HL-60 (cell line): ENCODE data around the gene SMURF1.

ENCODE experiments used
- DNase-seq, 2 experiments: peaks; one replicate each; pipeline ENCODE4 v3.0.0-alpha.2; 2010 to 2020; ENCODE audit warnings: low read depth in 1 of 2, low spot score in 1 of 2
- H3K27ac ChIP-seq: fragments of 250-450 bp; sonication (Bioruptor Pico); replicated peaks from 2 replicates; pipeline ENCODE4 v1.5.1; 2020; ENCODE audit warnings: mild to moderate bottlenecking, moderate library complexity
- H3K27me3 ChIP-seq: fragments of 250-450 bp; sonication (Bioruptor Pico); 2 replicates; pipeline ENCODE4 v1.5.1; 2021; ENCODE audit warnings: mild to moderate bottlenecking, moderate library complexity; ENCODE audit not compliant: insufficient read depth, poor library complexity, severe bottlenecking
- H3K4me3 ChIP-seq: replicated peaks from 2 replicates; pipeline ENCODE4 v1.5.1; 2011; ENCODE audit warnings: mild to moderate bottlenecking, control low read depth, low read length; ENCODE audit not compliant: insufficient read depth
- CTCF ChIP-seq: IDR thresholded peaks from one replicate; pipeline ENCODE4 v1.5.1; 2011; ENCODE audit warnings: low read length, control low read depth, inconsistent platforms; ENCODE audit not compliant: insufficient read depth
- GABPA ChIP-seq: IDR thresholded peaks from 2 replicates; pipeline ENCODE4 v1.6.1; 2012; ENCODE audit warnings: low read depth
- POLR2AphosphoS5 ChIP-seq: IDR thresholded peaks from 2 replicates; pipeline ENCODE4 v1.6.1; 2012; ENCODE audit warnings: low read depth
- SPI1 ChIP-seq: IDR thresholded peaks from 2 replicates; pipeline ENCODE4 v1.6.1; 2012; ENCODE audit warnings: low read depth, mild to moderate bottlenecking, borderline replicate concordance
- TF ChIP-seq, protein P1 (sequence below): IDR thresholded peaks from 2 replicates; pipeline ENCODE4 v1.6.1; 2012; ENCODE audit warnings: low read depth; ENCODE audit not compliant: insufficient replicate concordance

The SMURF1 gene

GRCh38 chr7:99133766-99134564 lies 9.9 kb downstream of the SMURF1 start:
- Histone ChIP-seq H3K27me3 (no peaks in the 10 kb centered on the region), H3K4me3 (no peak overlapping the region), H3K27ac (no peak overlapping the region)
- TF ChIP-seq POLR2AphosphoS5 (no peak), CTCF (no peak), GABPA (no peak), SPI1 (no peak)
- TF ChIP-seq, protein P1, sequence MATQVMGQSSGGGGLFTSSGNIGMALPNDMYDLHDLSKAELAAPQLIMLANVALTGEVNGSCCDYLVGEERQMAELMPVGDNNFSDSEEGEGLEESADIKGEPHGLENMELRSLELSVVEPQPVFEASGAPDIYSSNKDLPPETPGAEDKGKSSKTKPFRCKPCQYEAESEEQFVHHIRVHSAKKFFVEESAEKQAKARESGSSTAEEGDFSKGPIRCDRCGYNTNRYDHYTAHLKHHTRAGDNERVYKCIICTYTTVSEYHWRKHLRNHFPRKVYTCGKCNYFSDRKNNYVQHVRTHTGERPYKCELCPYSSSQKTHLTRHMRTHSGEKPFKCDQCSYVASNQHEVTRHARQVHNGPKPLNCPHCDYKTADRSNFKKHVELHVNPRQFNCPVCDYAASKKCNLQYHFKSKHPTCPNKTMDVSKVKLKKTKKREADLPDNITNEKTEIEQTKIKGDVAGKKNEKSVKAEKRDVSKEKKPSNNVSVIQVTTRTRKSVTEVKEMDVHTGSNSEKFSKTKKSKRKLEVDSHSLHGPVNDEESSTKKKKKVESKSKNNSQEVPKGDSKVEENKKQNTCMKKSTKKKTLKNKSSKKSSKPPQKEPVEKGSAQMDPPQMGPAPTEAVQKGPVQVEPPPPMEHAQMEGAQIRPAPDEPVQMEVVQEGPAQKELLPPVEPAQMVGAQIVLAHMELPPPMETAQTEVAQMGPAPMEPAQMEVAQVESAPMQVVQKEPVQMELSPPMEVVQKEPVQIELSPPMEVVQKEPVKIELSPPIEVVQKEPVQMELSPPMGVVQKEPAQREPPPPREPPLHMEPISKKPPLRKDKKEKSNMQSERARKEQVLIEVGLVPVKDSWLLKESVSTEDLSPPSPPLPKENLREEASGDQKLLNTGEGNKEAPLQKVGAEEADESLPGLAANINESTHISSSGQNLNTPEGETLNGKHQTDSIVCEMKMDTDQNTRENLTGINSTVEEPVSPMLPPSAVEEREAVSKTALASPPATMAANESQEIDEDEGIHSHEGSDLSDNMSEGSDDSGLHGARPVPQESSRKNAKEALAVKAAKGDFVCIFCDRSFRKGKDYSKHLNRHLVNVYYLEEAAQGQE = no peak
- no peak for DNase-seq

DNA sequence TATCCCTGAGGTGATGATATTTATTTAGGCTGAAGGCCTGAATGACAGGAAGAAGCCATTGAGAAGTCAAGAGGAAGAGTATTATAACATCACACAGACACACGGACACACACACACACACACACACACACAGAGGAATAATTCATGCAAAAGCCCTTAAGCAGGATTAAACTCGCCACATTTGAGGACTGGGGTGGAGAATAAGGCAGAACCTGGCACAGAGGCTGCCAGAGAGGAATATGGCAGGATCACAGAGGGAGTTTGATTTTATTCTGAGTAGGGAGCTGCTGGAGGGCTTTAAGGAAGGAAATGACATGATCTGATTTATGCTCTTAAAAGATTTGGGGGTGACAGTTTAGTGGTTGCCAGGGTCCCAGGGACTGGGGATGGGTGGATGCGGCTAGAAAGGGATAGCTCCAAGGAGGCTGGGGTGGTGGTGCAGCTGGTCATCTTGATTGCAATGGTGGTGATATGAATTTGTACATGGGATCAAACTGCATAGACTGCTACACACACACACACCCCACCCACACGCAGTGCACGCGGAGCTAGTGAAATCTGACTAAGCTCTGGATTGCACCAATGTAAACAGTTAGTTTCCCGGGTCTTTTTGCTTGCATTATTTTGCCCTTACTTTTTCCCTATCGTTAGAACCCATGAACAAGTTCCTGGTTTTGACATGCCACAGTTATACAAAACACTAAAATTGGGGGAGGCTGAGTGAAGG lies 11.2 kb downstream of the SMURF1 start:
- DNase-seq = no peak
- TF ChIP-seq CTCF = no peak
- no peaks in the 10 kb centered on the region for H3K27me3 ChIP-seq
- no peak overlapping the region for H3K27ac ChIP-seq
- no peak overlapping the region for H3K4me3 ChIP-seq

GRCh38 chr7:99131290-99131689 lies 12.6 kb downstream of the SMURF1 start:
- no peak for TF ChIP-seq SPI1
- TF ChIP-seq GABPA = no peak
- no peak for TF ChIP-seq CTCF
- TF ChIP-seq, protein P1 = no peak
- no peak for TF ChIP-seq POLR2AphosphoS5
- no peak for DNase-seq
- no peaks in the 10 kb centered on the region for H3K27me3 ChIP-seq
- H3K27ac ChIP-seq = no peak overlapping the region
- no peak overlapping the region for H3K4me3 ChIP-seq
